Left ventricle myocardium inferior (tissue), 1 donor: ENCODE data around the gene GFOD2. TPM values are rescaled to one million over a fixed set of nuclear protein-coding genes. Genes with fewer than 3 reads are reported as not detected.

Experiments used
- DNase-seq: peaks from one replicate; pipeline ENCODE4 v3.0.0-alpha.2; 2020
- H3K27ac ChIP-seq: fragments of 200-600 bp; replicated peaks from 2 replicates; pipeline ENCODE4 v1.8.0; 2021
- H3K27me3 ChIP-seq: fragments of 200-600 bp; 2 replicates; pipeline ENCODE4 v1.8.0; 2021; ENCODE audit warnings: low read depth
- H3K36me3 ChIP-seq: fragments of 200-600 bp; 2 replicates; pipeline ENCODE4 v1.8.0; 2021
- H3K4me1 ChIP-seq: fragments of 200-600 bp; 2 replicates; pipeline ENCODE4 v1.8.0; 2021
- H3K4me3 ChIP-seq: fragments of 200-600 bp; 2 replicates; pipeline ENCODE4 v1.8.0; 2021; ENCODE audit warnings: mild to moderate bottlenecking, moderate library complexity
- H3K9me3 ChIP-seq: fragments of 200-600 bp; replicated peaks from 2 replicates; pipeline ENCODE4 v1.8.0; 2021
- CTCF ChIP-seq: fragments of 200-600 bp; IDR thresholded peaks from 2 replicates; pipeline ENCODE4 v1.8.0; 2021; ENCODE audit warnings: antibody characterized with exemption, mild to moderate bottlenecking, borderline replicate concordance
- intact Hi-C: fragments of 100-400 bp; cut with micrococcal nuclease; formaldehyde crosslinking; loops from one replicate; pipeline ENCODE4 v1.11.0; 2022
- total RNA-seq: library from RNA; stranded (reverse); fragmentation: NEBNext Ultra II Directional; extraction: Animal tissue kit (Norgen Biotek cat#: 25700); gene quantifications from one replicate; pipeline ENCODE4 v1.2.1, GENCODE V29; 2021
- donor health status: DM: no; HTN: yes; CAD: no; lungs with severe emphysema.

GFOD2 gene
- total RNA-seq, 1 donor from 2014 or later = 11.1 TPM

GRCh38 chr16:67727521-67728485, 8.7 kb upstream of the GFOD2 start:
- DNase-seq = no peak
- Histone ChIP-seq H3K27ac (no peak overlapping the region), H3K4me3 (no peak overlapping the region), H3K9me3 (no peaks in the 10 kb centered on the region), H3K27me3 (no peaks in the 10 kb centered on the region), H3K36me3 (peaks cover 92% of the 10 kb centered on the region), H3K4me1 (no peaks in the 10 kb centered on the region)
- intact Hi-C loops = no loop called here
- TF ChIP-seq CTCF = no peak

DNA sequence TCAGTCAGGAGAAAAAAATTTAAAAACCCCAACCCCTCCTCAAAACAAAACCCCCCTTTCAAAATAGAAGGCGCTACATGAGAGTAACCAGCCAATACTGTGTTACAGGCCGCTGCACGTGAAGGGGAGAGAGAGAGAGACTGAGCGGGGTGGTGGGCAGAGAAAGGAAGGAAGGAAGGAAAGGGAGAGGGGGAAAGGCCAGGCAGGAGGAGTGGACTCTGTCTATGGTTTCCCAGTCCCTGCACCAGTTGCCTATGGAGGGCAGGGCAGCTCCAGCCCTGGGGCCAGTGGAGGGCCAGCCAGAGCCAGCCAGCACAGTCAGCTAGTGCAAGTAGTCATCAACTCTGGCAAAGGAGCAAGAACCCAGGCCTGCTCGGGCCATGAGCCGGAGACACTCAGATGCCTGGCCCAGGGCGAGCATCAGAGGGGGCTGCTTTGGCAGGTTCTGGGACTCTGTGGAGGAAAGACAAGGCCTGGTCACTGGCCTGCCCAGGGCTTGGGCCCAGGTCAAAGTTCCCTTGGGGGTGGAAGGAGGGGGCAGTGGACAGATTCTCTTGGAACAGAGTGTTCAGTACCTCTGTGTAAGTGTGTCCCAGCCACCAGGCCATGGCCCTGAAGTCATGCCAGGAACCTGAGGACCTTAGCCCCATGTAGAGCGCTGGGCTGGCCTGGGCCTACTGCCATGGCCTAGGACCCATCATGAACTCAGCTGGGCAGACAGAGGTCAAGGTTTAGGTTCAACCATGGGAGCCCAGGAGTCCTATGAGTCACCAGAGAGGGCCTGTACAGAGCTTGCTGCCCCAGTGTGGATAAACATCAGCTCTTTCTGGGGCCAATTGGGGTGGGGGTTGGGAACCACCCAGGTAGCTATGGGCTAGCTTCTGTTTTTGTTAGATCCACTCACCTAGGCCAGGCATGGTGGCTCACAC, 7.3 kb upstream of the GFOD2 start:
- no peaks in the 10 kb centered on the region for H3K4me1 ChIP-seq
- H3K27me3 ChIP-seq = no peaks in the 10 kb centered on the region
- no peak overlapping the region for H3K4me3 ChIP-seq
- intact Hi-C loops = no loop called here
- no peaks in the 10 kb centered on the region for H3K9me3 ChIP-seq
- H3K36me3 ChIP-seq = peaks cover 80% of the 10 kb centered on the region
- no peak for TF ChIP-seq CTCF
- H3K27ac ChIP-seq = no peak overlapping the region
- DNase-seq = no peak

DNA sequence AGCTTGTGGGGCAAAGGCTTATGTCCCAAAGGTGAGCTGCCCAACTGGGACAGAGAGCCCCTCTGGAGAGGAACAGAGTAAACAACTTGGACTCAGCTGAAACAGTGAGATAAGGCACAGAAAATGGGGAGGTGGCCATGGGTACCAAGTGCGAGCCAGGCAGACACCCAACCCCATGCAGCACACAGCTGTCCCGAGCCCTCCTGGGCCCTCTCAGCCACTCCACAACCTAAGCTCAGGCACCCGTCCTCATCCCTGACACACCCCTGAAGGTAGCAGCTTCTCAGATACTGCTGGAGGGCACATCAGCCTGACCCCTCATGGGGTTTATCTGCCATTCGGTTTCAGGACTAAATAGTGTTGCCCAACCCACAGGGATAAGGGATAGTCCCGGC, 4.8 kb upstream of the GFOD2 start:
- no peak overlapping the region for H3K4me3 ChIP-seq
- peaks cover 17% of the 10 kb centered on the region for H3K4me1 ChIP-seq
- intact Hi-C loops = loop anchor here (5.0 kb wide), 1 partner anchor 83 kb away; the partner anchor contains the start of genes RANBP10 and TSNAXIP1
- no peak overlapping the region for H3K27ac ChIP-seq
- no peak for TF ChIP-seq CTCF
- DNase-seq = no peak
- H3K9me3 ChIP-seq = no peaks in the 10 kb centered on the region
- peaks cover 55% of the 10 kb centered on the region for H3K36me3 ChIP-seq
- no peaks in the 10 kb centered on the region for H3K27me3 ChIP-seq

DNA sequence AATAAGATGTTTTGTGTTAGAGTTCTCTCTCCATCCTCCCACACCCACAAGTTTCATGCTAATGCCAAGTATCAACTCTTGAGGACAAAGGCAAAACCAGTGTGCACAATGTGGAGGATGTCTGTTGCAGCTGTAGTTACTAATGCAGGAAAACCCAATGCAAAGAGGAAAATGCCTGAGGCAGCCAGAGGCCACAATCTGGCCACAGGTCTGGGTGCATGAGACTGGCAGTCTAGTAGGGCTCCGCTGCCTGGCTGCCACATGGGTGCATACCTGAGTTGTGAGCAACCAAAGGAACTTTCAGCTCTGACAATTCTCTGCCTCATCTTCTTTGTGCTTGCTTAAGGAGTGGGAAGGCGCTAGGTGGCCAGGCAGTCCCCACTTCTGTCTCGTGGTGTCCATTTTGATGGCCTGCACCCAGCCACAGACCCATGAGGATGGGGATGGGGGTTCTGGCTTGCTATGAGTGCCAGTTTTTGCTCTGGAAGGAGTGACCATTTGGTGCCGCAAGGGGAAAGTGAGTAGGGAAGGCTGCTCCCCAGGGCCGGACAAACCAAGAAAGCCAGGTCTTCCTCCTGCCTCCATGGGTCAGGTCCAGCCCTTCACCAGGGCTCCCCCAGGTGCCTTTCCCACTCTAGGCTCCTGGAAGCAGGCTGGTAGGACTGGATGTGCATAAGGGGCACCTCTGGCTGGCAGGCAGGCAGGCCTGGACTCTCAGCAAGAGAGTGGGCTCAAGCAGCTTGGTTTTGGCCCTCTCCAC, 4.2 kb upstream of the GFOD2 start:
- DNase-seq = no peak
- no peaks in the 10 kb centered on the region for H3K27me3 ChIP-seq
- TF ChIP-seq CTCF = no peak
- H3K36me3 ChIP-seq = peaks cover 50% of the 10 kb centered on the region
- H3K4me3 ChIP-seq = no peak overlapping the region
- no peaks in the 10 kb centered on the region for H3K9me3 ChIP-seq
- H3K27ac ChIP-seq = no peak overlapping the region
- intact Hi-C loops = loop anchor here (5.0 kb wide), 1 partner anchor 84 kb away; the partner anchor contains the start of genes RANBP10 and TSNAXIP1
- H3K4me1 ChIP-seq = peaks cover 23% of the 10 kb centered on the region

DNA sequence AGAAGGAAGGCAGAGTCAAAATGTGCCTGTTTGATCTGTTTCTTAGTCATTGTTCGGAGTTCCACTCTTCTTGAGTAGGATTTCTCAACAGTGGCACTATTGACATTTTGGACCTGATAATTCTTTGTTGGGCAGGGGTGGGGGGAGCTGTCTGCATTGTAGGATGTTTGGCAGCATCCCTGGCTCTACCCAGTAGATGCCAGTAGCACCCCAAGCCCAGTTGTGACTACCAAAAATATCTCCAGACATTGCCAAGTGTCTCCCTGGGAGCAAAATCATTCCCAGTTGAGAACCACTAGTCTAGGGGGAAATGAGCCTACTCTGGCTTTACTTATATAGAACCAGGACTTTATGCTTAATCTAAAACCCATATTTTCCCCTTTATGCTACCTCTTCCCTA, 1.1 kb upstream of the GFOD2 start:
- DNase-seq = no peak
- Histone ChIP-seq H3K9me3 (no peaks in the 10 kb centered on the region), H3K4me1 (peaks cover 34% of the 10 kb centered on the region), H3K36me3 (peaks cover 21% of the 10 kb centered on the region), H3K27me3 (no peaks in the 10 kb centered on the region), H3K27ac (peak overlapping the region; percentile 96), H3K4me3 (peak overlapping the region; percentile 100)
- no peak for TF ChIP-seq CTCF
- intact Hi-C loops = loop anchor here (5.0 kb wide), 1 partner anchor 87 kb away; the partner anchor contains the start of genes RANBP10 and TSNAXIP1
